Fibroblast of lung (primary cell): Measurements from ENCODE around the gene FAM47E. TPM values are rescaled to one million over a fixed set of nuclear protein-coding genes. Genes with fewer than 3 reads are reported as not detected.

Experiments
- DNase-seq, 2 donors: peaks; one replicate each; pipeline versions ENCODE4 v3.0.0 to v3.0.0-alpha.2; 2010; ENCODE audit warnings: low read depth in 2 of 2
- H2AFZ ChIP-seq: 2 replicates; pipeline ENCODE4 v1.5.1; 2012; ENCODE audit warnings: low read length, control low read depth, inconsistent platforms
- H3K27ac ChIP-seq: 2 replicates; pipeline ENCODE4 v1.5.1; 2011; ENCODE audit warnings: low read length, control low read depth; ENCODE audit not compliant: insufficient read depth
- H3K27me3 ChIP-seq: 2 replicates; pipeline ENCODE4 v1.5.1; 2011; ENCODE audit warnings: mild to moderate bottlenecking, low read length; ENCODE audit not compliant: control insufficient read depth, insufficient read depth
- H3K36me3 ChIP-seq: 2 replicates; pipeline ENCODE4 v1.5.1; 2011; ENCODE audit warnings: low read length; ENCODE audit not compliant: control insufficient read depth, insufficient read depth
- H3K4me1 ChIP-seq: 2 replicates; pipeline ENCODE4 v1.5.1; 2011; ENCODE audit warnings: low read length; ENCODE audit not compliant: control insufficient read depth, insufficient read depth; ENCODE audit errors: extremely low read depth
- H3K4me2 ChIP-seq: 2 replicates; pipeline ENCODE4 v1.5.1; 2011; ENCODE audit warnings: low read length, control low read depth; ENCODE audit not compliant: insufficient read depth; ENCODE audit errors: extremely low read depth
- H3K4me3 ChIP-seq, 4 experiments: fragments of 200-600 bp in 1 of 4; sonication (generic) in 1 of 4; replicated peaks in 1 of 4; 2 replicates each; pipeline ENCODE4 v1.5.1; 2011 to 2016; ENCODE audit warnings: low read length in 4 of 4, low read depth in 3 of 4, mild to moderate bottlenecking in 3 of 4, control low read depth in 2 of 4, inconsistent platforms in 1 of 4, mixed read lengths in 1 of 4; ENCODE audit not compliant: insufficient read depth in 1 of 4; ENCODE audit errors: control extremely low read depth in 1 of 4
- H3K79me2 ChIP-seq: 2 replicates; pipeline ENCODE4 v1.5.1; 2012; ENCODE audit warnings: mild to moderate bottlenecking, low read length, inconsistent platforms; ENCODE audit not compliant: control insufficient read depth, insufficient read depth
- H3K9ac ChIP-seq: 2 replicates; pipeline ENCODE4 v1.5.1; 2011; ENCODE audit warnings: mild to moderate bottlenecking, low read length, control low read depth; ENCODE audit not compliant: insufficient read depth
- H3K9me3 ChIP-seq: 2 replicates; pipeline ENCODE4 v1.5.1; 2012; ENCODE audit warnings: low read depth, low read length; ENCODE audit not compliant: control insufficient read depth, insufficient read depth
- H4K20me1 ChIP-seq: 2 replicates; pipeline ENCODE4 v1.5.1; 2011; ENCODE audit warnings: low read length; ENCODE audit not compliant: control insufficient read depth, insufficient read depth; ENCODE audit errors: extremely low read depth
- EZH2 ChIP-seq: IDR thresholded peaks from 2 replicates; pipeline ENCODE4 v1.5.1; 2012; ENCODE audit warnings: low read length, control low read depth, mild to moderate bottlenecking; ENCODE audit errors: missing control alignments
- polyA plus RNA-seq, 2 donors: library from polyadenylated mRNA; depleted of rRNA in 1 of 2; stranded (reverse) in 1 of 2; unstranded in 1 of 2; fragments of >200 nt; gene quantifications; 2 replicates each; pipeline ENCODE4 v1.2.1, GENCODE V29; 2011 to 2012; ENCODE audit warnings: missing spikeins in 1 of 2
- total RNA-seq: library from RNA; depleted of rRNA; stranded (reverse); fragments of >200 nt; gene quantifications from 2 replicates; pipeline ENCODE4 v1.2.1, GENCODE V29; 2014
- TF ChIP-seq, protein P1 (sequence below), 2 donors: IDR thresholded peaks in 1 of 2; conservative IDR thresholded peaks in 1 of 2; 1 replicate in 1 of 2; 2 replicates in 1 of 2; pipeline ENCODE4 v1.5.1; 2011 to 2012; ENCODE audit warnings: low read length in 2 of 2, control low read depth in 1 of 2, inconsistent platforms in 1 of 2, low read depth in 1 of 2, mild to moderate bottlenecking in 1 of 2

The FAM47E gene
- total and polyA plus RNA-seq, 2 donors (not counting 1 experiment from before 2014, with no cell fraction given) = 0.12 to 0.99 TPM

DNA sequence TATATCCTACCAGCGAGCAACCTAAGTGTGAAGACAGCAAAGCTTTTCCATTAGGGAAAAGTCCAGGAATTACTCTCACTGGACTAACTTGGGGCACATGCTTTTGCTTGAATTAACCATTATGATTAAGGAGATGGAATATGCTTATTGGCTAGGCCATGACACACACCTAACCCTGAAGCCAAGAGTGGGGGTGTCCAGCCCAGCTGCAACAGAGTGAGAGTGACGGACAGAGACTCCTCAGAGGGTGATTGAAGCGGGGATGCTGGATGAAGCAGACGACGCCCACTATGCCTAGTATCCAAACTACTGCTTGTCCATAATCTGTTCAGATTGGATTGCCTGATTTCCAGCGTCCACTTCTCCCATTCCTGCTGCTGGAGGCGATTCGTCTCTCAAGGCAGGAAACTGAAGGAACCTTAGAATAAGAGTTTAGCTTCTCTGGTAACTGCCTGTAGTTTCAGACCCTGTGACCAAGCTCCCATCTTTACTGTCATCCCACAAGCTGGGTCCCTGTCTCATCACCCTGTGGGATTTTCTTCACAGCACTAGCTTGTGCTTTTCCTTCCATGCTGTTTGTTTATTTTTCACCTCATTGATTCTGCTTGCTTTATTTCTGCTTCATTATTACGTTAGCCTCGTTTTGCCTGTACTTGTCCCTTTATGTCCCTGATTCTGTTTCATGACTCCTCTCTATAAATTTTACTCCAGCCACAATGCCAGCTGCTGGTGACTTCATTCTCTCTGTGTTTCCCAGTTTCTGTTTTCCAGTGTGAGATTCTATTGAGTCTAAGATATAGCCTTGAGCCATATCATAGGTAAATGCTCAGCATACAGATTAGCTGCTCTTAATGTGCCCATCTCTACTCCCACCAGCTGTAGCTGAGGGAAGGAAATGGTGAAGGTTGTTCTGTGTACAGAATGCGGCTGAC lies 19.0 kb downstream of the FAM47E start:
- H3K36me3 ChIP-seq = no peaks in the 10 kb centered on the region
- H3K4me2 ChIP-seq = no peak overlapping the region
- no peak for DNase-seq
- H3K27ac ChIP-seq = no peak overlapping the region
- no peaks in the 10 kb centered on the region for H4K20me1 ChIP-seq
- no peak overlapping the region for H3K9ac ChIP-seq
- H3K27me3 ChIP-seq = peaks cover 2% of the 10 kb centered on the region
- H3K79me2 ChIP-seq = no peaks in the 10 kb centered on the region
- no peaks in the 10 kb centered on the region for H3K9me3 ChIP-seq
- H3K4me3 ChIP-seq = no peak overlapping the region
- H3K4me1 ChIP-seq = no peaks in the 10 kb centered on the region
- no peak overlapping the region for H2AFZ ChIP-seq
- TF ChIP-seq, protein P1, sequence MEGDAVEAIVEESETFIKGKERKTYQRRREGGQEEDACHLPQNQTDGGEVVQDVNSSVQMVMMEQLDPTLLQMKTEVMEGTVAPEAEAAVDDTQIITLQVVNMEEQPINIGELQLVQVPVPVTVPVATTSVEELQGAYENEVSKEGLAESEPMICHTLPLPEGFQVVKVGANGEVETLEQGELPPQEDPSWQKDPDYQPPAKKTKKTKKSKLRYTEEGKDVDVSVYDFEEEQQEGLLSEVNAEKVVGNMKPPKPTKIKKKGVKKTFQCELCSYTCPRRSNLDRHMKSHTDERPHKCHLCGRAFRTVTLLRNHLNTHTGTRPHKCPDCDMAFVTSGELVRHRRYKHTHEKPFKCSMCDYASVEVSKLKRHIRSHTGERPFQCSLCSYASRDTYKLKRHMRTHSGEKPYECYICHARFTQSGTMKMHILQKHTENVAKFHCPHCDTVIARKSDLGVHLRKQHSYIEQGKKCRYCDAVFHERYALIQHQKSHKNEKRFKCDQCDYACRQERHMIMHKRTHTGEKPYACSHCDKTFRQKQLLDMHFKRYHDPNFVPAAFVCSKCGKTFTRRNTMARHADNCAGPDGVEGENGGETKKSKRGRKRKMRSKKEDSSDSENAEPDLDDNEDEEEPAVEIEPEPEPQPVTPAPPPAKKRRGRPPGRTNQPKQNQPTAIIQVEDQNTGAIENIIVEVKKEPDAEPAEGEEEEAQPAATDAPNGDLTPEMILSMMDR (conservative IDR thresholded peaks at IDR 0.05 in 1 of 2, IDR thresholded peaks at IDR 0.05 in 1 of 2; ENCODE audit: low read depth in 1 of 2, low read length in 2 of 2) = no peak
- no peak for TF ChIP-seq EZH2

DNA sequence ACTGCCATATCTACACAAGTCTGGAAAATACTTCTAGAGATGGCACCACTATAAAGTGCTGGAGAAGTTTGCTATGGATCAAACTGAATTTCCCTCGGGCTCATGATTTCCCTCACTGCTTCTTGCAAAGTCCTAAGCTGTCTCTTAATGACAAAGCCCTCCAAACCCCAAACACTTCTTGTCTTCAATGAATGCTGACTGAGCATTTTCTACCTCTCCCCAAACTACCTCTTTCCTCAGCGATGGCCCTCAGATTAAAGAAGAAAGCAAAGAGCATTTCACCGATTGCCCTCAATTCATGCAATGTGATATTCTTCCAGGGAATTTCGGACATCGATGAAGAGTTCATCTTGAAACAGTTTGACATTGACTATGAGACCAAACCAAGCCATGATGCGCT lies 19.7 kb downstream of the FAM47E start:
- TF ChIP-seq, protein P1 (conservative IDR thresholded peaks at IDR 0.05 in 1 of 2, IDR thresholded peaks at IDR 0.05 in 1 of 2; ENCODE audit: low read depth in 1 of 2, low read length in 2 of 2) = no peak
- no peak for TF ChIP-seq EZH2
- H3K27ac ChIP-seq = no peak overlapping the region
- no peaks in the 10 kb centered on the region for H3K36me3 ChIP-seq
- H3K27me3 ChIP-seq = peaks cover 2% of the 10 kb centered on the region
- no peak overlapping the region for H2AFZ ChIP-seq
- H3K4me3 ChIP-seq = no peak overlapping the region
- no peaks in the 10 kb centered on the region for H3K79me2 ChIP-seq
- H3K4me2 ChIP-seq = no peak overlapping the region
- no peak for DNase-seq
- no peak overlapping the region for H3K9ac ChIP-seq
- no peaks in the 10 kb centered on the region for H3K9me3 ChIP-seq
- H4K20me1 ChIP-seq = no peaks in the 10 kb centered on the region
- no peaks in the 10 kb centered on the region for H3K4me1 ChIP-seq

DNA sequence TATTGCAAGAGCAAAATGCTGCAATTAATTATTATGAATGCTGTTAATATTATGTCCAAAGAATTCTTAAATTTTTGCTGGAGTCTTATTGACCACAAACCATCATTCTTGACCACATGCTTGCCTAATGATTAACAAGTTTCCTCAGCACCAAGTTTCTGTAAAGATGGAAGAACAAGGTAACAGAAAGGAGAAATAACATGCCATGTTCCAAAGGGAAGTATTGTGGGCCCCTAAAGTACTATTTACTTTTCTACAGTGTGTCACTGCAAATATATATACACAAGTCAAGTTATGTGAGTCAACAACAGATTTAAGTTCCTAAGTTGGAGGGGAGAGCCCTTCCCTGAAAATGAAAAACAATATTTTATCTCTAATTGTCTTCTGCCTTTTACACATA lies 20.6 kb downstream of the FAM47E start:
- Histone ChIP-seq H3K9ac (no peak overlapping the region), H3K4me1 (no peaks in the 10 kb centered on the region), H3K4me2 (no peak overlapping the region), H2AFZ (no peak overlapping the region), H3K79me2 (no peaks in the 10 kb centered on the region), H3K4me3 (no peak overlapping the region), H4K20me1 (no peaks in the 10 kb centered on the region), H3K27me3 (peaks cover 2% of the 10 kb centered on the region), H3K27ac (no peak overlapping the region), H3K9me3 (no peaks in the 10 kb centered on the region), H3K36me3 (no peaks in the 10 kb centered on the region)
- DNase-seq = no peak
- no peak for TF ChIP-seq EZH2
- TF ChIP-seq, protein P1 (conservative IDR thresholded peaks at IDR 0.05 in 1 of 2, IDR thresholded peaks at IDR 0.05 in 1 of 2; ENCODE audit: low read depth in 1 of 2, low read length in 2 of 2) = no peak
